GM18507 (cell line): Measurements from ENCODE around the gene DNMT3L.
"Not testable (repeated sequence)": the region's sequence is repeated elsewhere in the genome, so short reads cannot be mapped to it uniquely, and the experiment has no call there.

Experiments
- DNase-seq: peaks from one replicate; pipeline ENCODE4 v3.0.0; 2011; ENCODE audit warnings: low read depth; ENCODE audit not compliant: insufficient read length; ENCODE audit errors: extremely low spot score
- FAIRE-seq: peaks from 2 replicates; lab custom pipeline; 2011; peaks lifted over from hg19 to GRCh38; lab: Jason Lieb, UNC

The DNMT3L gene

GRCh38 chr21:44283211-44283785 is 21.6 kb upstream of the DNMT3L start:
- not testable (repeated sequence) for FAIRE-seq, DNase-seq

GRCh38 chr21:44282370-44282769 is 20.7 kb upstream of the DNMT3L start:
- DNase-seq (no peak), FAIRE-seq (no peak)

GRCh38 chr21:44281801-44282200 is 20.1 kb upstream of the DNMT3L start:
- FAIRE-seq (no peak), DNase-seq (no peak)

GRCh38 chr21:44279354-44280260 is 17.9 kb upstream of the DNMT3L start:
- FAIRE-seq (no peak), DNase-seq (no peak)

- no peak for DNase-seq
- no peak for FAIRE-seq
Measured at GRCh38 chr21:44275041-44275440, 13.3 kb upstream of the DNMT3L start.

DNA sequence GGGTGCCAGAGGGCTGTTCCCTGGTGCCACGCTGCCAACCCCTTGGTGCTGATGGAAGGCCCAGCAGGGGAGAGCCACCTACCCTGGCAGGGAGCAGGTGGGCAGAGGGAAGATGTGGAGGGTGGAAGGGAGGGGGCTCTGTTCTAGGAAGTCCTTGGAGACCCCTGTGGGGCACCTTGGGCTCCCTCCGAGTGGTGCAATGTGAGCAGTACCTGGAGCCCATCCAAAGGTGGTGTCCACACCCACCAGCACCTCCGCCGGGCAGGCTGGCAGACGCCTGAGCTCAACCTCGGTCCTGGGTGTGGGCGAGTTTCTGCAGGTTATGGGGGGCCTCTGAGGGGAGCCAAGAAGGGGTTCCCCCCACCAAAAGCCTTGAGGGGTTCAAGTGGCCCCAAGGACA is 11.3 kb upstream of the DNMT3L start:
- FAIRE-seq (no peak), DNase-seq (no peak)

DNA sequence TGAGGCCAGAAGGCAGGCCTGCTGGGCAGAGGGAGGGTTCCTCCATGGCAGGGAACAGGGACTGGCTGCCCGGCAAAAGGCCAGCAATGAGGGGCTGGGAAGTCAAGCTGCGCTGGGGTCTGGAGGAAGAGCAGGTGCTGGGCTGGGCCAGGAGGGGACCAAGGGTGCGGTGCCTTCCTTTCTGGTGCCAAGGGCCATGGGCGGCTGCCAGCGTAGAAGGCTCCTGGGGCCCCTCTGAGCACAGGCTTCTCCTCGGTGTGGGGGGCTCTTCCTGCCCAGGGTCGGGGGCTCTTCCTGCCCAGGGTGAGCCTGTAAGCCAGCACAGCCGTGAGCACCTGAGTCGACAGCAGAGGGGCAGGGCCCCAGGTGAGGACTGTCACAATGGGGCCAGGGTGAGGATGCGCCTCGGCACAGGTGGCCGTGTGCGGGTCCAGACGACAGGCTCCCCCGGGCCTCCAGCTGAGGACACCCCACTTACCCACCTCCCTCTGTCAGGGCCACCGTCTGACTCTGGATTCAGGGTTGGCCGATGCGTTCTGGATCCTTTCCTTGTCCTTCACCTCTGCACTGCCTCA is 10.7 kb upstream of the DNMT3L start:
- FAIRE-seq (no peak), DNase-seq (no peak)

DNA sequence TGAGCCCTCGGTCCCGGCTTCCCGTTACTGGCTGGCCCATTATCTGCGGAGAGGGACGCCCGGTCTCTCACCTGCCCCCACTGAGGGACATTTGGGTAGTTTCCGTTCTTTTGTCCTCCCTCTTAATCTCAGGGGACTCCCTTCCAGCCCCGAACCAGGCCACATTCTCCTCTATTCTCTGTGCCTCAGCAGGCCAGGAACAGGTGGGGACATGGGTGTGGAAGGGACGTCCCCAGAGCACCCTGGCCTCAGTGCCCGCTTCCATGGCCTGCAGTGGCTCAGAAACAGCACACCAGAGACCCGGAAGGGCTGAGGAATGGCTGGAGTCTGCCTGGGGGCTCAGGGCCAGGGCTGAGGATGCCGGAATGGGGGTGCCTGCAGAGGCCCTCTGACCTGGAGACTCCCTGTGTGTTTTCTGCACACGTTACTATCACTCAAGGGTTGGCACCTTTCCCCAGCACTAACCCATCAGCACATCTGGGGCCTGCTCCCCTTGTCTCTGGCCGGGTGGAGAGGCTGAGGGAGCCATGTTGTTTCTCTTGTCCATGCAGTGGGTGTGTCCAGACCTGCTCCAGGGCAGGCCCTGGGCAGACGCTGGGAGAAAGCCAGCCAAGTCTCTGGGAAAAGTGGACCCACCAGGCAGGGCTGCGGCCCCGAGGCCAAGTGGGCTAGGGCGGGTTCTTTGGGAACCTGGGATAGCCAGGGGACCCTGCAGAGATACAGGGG is 10.0 kb upstream of the DNMT3L start:
- DNase-seq = no peak
- FAIRE-seq = no peak

DNA sequence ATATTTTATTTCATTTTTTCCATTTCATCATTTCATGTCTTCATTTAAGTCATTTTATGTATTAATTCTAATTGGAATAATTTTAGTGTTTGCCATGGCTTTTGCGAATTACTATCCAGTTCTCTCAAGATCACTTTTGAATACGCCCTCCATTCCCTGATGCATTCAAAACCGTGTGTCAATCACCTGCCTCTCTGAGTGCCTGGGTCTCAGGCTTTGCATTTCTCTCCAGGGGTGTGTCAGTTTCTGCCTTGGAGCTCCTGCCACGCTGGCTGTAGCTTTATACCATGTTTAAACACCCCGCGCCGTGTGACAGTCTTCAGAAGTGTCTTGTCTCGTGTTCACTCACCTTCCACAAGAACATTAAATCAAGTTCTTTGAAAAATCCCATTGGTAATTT is 7.4 kb upstream of the DNMT3L start:
- DNase-seq = no peak
- FAIRE-seq = no peak

DNA sequence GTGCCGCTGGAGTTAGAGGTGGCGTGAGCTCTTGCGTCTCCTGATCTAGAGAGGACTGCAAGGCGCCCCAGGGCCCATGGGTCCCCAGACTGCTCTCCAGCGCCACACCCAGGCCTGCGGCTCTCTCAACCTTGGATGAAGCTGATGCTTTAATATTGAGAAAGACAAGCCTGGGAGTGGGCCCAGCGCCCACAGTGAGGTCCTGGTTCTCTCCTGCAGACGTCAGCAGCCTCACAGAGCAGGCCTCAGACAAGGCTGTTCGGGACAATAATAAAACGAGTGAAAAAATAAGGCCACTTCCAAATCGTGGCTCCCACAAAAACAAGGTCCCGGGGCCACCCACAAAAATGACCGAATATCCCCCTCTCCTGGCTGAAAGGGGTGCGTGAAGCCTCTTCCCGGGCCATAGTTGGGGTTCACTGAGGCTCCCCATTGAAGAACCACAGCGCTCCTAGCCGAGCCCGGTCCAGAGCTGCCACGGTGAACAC is 6.0 kb upstream of the DNMT3L start:
- FAIRE-seq (no peak), DNase-seq (no peak)

DNA sequence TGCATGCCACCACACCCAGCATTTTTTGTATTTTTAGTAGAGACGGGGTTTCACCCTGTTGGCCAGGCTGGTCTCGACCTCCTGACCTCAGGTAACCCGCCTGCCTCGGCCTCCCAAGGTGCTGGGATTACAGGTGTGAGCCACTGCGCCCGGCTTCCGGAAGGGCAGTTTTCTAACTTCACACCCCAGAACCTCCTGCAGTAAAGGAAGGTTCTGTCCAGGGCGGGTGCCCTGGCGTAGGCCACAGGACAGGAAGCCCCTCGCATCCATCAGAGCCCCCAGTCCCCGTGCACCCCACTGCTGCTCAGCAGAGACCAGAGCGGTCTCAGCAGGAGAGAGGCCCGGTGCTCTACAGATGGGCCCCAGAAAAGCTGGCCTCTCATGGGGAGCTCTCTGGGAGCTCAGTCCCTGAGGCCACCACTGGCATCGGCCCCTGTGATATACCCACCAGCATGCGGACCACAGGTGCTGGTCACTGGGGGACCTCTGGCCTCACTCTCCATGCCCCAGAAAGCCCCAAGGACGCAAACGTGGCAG is 4.1 kb upstream of the DNMT3L start:
- FAIRE-seq = no peak

DNA sequence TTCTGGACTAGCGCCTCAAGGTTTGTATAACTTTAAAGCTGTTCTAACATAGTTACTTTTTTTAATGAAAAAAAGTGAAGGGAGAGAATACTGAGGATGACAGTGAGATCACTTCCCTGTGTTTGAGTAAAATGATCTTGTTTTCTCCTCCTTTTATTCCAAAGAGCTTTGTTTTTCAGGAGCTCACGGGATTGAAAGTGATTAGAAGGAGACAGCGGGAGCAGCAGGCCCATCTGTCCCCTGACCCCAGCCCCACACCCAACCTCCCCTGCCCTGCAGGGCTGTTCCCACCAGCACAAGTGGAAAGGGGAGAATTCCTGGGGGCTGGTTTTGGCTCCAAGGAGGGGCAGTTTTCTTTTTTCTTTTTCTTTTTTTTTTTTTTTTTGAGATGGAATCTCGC is 2.1 kb upstream of the DNMT3L start:
- DNase-seq (no peak), FAIRE-seq (no peak)

More for the DNA sequence above, 4.1 kb upstream of the DNMT3L start:
- DNase-seq = no peak

- FAIRE-seq = no peak
- no peak for DNase-seq
Measured at GRCh38 chr21:44263221-44263760, 1.6 kb upstream of the DNMT3L start.

DNA sequence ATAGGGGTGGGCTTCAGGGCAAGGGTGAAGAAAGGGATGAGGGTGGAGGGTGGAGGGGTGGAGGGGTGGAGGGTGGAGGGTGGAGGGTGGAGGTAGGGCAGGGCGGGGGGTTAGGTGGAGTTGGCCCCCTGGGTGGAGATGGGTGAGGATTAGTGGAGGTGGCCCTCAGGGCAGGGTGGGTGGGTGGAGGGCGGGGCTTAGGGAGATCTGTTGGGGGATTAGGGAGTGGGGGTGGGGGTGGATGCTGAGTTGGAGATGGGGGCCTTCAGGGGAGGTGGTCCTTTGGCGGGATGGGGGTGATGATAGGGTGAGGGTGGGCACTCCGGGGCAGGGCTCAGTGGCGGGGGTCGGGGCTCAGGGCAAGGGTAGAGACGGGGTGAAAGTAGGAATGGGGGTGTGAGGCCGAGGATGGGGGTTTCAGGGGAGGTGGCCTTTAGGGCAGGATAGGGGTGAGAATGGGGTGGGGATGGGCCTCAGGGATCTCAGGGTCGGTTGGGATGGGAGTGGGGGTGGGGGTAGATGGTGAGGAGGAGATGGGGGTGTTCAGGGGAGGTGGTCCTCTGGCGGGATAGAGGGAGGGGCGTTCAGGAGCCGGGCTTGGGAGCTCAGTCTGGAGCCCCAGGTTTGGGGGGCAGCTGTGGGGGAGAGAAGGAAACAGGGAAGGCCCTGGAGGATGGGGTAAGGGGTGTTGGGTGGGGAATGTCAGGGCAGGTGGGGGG is 800 bp upstream of the DNMT3L start:
- no peak for FAIRE-seq
- no peak for DNase-seq

DNA sequence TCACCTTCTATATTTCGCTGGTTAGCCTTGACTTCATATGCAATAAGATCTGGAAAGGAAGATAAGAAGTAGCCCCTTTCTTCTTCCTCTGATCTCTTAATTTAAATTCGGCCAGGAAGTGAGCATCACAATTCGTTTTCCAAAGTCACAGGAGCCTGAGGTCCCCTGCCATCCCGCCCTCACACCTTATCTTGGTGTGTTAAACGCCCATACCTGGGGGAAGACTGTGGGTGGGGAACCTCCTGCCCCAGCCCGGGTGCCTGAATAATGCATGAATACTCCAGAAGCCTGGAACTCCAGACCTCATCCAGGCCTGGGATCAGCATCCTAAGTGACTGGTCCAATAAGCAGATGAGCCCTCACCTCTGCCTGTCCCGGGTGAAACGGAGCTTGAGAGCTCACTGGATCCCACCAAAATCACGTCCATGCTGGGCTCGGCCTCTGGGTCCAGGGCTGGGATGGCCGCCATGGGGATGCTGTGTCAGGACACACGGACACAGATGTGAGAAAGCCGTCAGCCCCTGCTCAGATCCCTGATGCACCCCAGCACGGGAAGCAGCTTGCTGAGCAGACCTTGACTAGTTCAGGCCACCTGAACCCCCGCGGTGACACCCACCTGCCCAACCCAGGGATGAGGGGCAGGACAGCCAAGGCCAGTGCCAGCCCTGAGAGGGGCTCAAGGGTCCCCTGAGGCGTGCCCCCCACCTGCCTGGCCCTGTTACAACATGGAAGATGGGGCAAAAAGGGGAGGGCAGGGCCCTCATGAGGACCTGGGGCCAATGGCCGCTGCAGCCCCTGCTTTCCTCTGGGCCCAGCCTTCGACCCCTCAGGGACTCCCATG is 686 bp downstream of the DNMT3L start:
- FAIRE-seq = no peak
- no peak for DNase-seq

GRCh38 chr21:44260066-44260465 is 1.6 kb downstream of the DNMT3L start:
- no peak for DNase-seq
- no peak for FAIRE-seq

GRCh38 chr21:44259082-44259705 is 2.5 kb downstream of the DNMT3L start:
- FAIRE-seq (no peak), DNase-seq (no peak)
